ENCODE results near the gene GPC4. TPM values are rescaled to one million over a fixed set of nuclear protein-coding genes. Genes with fewer than 3 reads are reported as not detected.

Gene GPC4
- total RNA-seq, 1 donor from 2014 or later: 32.8 TPM

DNA sequence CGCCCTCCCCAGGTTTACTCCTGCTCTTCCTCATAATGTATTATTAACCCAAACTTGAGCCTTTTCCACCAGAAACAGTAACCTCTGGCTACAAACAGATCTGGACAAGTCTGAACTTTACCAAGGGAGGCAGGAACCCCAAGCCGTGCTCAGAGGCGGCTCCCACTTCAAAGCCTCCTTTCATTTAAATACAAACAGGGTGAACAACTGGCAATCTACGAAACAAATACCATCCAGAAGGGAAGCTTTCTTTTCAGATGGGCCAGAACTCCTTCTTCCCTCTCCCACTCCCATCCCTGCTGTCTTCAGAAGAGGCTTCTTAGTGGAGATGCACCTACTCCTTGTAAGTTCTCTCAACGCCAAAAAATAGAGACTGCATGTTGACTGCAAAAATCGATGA lies 2.1 kb upstream of the GPC4 start:
- H3K9me3 Mint-ChIP-seq (ENCODE audit: unreplicated experiment): peaks cover 2% of the 10 kb centered on the region
- DNase-seq: no peak
- no peaks in the 10 kb centered on the region for H3K36me3 Mint-ChIP-seq (ENCODE audit: unreplicated experiment)
- H3K27ac Mint-ChIP-seq (ENCODE audit: unreplicated experiment): no peak overlapping the region
- H3K4me1 Mint-ChIP-seq (ENCODE audit: low read depth, unreplicated experiment): peaks cover 7% of the 10 kb centered on the region
- TF ChIP-seq, protein P1, sequence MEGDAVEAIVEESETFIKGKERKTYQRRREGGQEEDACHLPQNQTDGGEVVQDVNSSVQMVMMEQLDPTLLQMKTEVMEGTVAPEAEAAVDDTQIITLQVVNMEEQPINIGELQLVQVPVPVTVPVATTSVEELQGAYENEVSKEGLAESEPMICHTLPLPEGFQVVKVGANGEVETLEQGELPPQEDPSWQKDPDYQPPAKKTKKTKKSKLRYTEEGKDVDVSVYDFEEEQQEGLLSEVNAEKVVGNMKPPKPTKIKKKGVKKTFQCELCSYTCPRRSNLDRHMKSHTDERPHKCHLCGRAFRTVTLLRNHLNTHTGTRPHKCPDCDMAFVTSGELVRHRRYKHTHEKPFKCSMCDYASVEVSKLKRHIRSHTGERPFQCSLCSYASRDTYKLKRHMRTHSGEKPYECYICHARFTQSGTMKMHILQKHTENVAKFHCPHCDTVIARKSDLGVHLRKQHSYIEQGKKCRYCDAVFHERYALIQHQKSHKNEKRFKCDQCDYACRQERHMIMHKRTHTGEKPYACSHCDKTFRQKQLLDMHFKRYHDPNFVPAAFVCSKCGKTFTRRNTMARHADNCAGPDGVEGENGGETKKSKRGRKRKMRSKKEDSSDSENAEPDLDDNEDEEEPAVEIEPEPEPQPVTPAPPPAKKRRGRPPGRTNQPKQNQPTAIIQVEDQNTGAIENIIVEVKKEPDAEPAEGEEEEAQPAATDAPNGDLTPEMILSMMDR (IDR thresholded peaks at IDR 0.05; ENCODE audit: partially characterized antibody, unreplicated experiment): no peak
- H3K4me3 Mint-ChIP-seq (ENCODE audit: unreplicated experiment): no peak overlapping the region
- peaks cover 2% of the 10 kb centered on the region for H3K27me3 Mint-ChIP-seq (ENCODE audit: unreplicated experiment)

DNA sequence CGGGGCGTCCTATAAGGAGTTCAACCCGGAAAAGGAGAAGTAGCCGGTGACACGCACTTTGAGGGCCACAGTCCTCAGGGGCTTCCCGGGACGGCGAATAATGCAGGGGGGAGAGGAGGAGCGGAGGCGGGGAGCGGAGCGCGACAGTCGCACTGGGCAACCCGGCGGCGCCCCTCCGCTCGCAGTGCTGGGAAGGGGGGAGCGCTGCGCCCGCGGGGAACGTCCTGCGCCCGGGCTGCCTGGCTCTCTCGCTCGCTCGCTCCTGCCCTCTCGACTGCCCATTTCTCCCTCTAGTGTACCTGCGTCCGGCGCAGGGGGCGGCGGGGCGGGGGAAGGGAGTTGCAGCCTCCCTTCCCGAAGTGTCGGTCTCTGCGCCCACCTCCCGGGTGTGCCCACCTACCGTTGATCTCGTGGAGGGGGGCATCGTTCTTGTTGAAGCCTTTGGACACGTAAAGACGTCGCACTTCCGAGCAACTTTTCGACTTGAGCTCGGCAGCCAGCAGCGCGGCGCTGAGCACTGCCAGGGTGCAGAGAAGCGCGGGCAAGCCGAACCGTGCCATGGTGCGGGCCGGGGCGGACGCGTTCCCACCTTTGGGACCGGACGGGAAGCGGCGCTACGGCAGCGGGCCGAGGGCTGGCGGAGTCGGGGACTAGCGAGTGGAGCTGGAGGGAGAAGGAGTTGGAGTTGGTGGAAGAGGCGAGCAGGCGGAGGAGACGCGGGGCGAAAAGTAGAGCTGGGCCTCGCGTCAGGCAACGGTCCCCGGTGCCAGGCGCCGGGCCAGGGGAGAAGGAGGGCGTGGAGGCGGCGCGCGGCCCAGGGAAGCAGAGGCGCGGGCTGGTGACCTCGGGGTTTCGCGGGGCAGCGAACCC lies 648 bp downstream of the GPC4 start:
- H3K27me3 Mint-ChIP-seq (ENCODE audit: unreplicated experiment): peaks cover 2% of the 10 kb centered on the region
- no peak overlapping the region for H3K27ac Mint-ChIP-seq (ENCODE audit: unreplicated experiment)
- H3K9me3 Mint-ChIP-seq (ENCODE audit: unreplicated experiment): peaks cover 2% of the 10 kb centered on the region
- peaks cover 7% of the 10 kb centered on the region for H3K4me1 Mint-ChIP-seq (ENCODE audit: low read depth, unreplicated experiment)
- DNase-seq: peak; percentile 23
- TF ChIP-seq, protein P1 (IDR thresholded peaks at IDR 0.05; ENCODE audit: partially characterized antibody, unreplicated experiment): no peak
- no peaks in the 10 kb centered on the region for H3K36me3 Mint-ChIP-seq (ENCODE audit: unreplicated experiment)
- H3K4me3 Mint-ChIP-seq (ENCODE audit: unreplicated experiment): peak overlapping the region; percentile 85

DNA sequence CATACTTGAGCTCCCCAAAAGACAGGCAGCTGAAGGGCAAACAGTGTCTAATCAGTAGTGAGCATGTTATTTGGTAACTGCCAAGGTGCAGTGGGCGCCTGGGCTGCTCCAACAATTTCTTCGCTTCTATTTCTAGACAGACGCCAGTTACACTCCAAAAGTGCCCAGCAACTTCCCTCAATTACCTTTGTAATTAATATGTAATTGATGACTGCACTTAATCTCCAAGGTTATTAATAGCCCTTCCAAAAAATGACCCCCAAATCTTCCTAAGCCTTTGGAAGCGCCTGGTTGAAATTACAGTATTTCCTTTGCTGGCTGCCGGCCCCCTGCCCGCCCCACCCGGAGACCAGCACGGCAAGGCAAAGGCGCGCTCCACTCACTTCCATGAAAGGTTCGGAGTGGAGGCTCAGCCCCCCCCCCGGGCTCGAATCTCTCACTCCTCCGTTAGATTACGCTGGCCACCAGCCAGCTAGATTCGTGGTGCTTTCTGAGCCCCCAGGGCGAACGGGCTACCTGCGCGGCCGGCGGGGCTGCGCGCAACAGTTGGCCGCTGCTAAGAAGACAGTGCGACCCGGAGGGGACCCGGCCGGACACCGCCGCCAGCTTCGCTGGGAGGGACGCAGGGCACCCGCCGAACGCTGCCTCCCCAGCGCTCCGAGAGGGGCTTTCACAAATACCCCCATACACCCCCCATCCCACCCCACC lies 1.9 kb downstream of the GPC4 start:
- no peaks in the 10 kb centered on the region for H3K36me3 Mint-ChIP-seq (ENCODE audit: unreplicated experiment)
- no peak overlapping the region for H3K27ac Mint-ChIP-seq (ENCODE audit: unreplicated experiment)
- peaks cover 2% of the 10 kb centered on the region for H3K27me3 Mint-ChIP-seq (ENCODE audit: unreplicated experiment)
- peaks cover 2% of the 10 kb centered on the region for H3K9me3 Mint-ChIP-seq (ENCODE audit: unreplicated experiment)
- DNase-seq: no peak
- H3K4me3 Mint-ChIP-seq (ENCODE audit: unreplicated experiment): peak overlapping the region; percentile 79
- peaks cover 6% of the 10 kb centered on the region for H3K4me1 Mint-ChIP-seq (ENCODE audit: low read depth, unreplicated experiment)
- TF ChIP-seq, protein P1 (IDR thresholded peaks at IDR 0.05; ENCODE audit: partially characterized antibody, unreplicated experiment): no peak

DNA sequence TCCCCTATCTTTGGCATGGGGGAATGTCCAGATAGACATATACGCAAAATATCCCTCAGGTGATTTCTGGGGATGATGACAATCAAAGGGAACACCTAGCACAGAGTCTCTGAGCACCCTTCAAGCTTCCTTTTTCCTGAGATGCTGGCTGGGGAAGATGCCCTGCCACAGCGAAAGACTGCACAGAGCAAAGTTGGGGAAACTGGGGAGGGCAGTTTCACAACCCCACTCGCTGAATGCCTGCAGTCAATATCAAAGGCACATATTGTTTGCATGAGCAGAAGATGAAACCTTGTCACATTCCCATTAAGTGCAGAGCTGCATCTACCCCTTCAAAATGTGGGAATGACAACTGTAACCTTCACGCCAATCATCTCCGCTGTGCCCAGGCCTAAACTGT lies 2.6 kb downstream of the GPC4 start:
- no peak overlapping the region for H3K27ac Mint-ChIP-seq (ENCODE audit: unreplicated experiment)
- peaks cover 2% of the 10 kb centered on the region for H3K27me3 Mint-ChIP-seq (ENCODE audit: unreplicated experiment)
- peaks cover 2% of the 10 kb centered on the region for H3K9me3 Mint-ChIP-seq (ENCODE audit: unreplicated experiment)
- DNase-seq: no peak
- no peaks in the 10 kb centered on the region for H3K36me3 Mint-ChIP-seq (ENCODE audit: unreplicated experiment)
- peak overlapping the region; percentile 79 for H3K4me3 Mint-ChIP-seq (ENCODE audit: unreplicated experiment)
- TF ChIP-seq, protein P1 (IDR thresholded peaks at IDR 0.05; ENCODE audit: partially characterized antibody, unreplicated experiment): no peak
- peaks cover 6% of the 10 kb centered on the region for H3K4me1 Mint-ChIP-seq (ENCODE audit: low read depth, unreplicated experiment)

DNA sequence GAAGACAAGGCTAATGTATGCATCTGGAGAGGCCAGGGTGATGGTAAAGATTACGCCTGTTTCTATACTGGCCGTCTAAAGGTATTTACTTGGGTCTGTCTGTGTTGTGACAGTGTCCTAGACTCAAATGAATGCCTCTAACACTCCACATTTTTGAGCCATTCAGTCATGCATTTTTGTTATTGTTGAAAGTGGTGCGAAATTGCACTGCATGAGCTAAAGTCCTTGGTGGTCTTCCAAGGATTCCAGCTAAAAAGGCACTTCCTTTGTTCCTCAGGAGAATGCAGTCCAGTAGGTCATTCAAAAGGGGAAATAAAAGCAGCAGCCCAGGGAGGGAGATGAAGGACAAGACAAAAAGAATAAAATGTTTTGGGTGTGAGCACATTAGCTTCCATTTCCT lies 3.0 kb downstream of the GPC4 start:
- Mint-ChIP-seq H3K9me3 (ENCODE audit: unreplicated experiment) (peaks cover 2% of the 10 kb centered on the region), H3K4me3 (ENCODE audit: unreplicated experiment) (peak overlapping the region; percentile 11), H3K27me3 (ENCODE audit: unreplicated experiment) (peaks cover 2% of the 10 kb centered on the region), H3K36me3 (ENCODE audit: unreplicated experiment) (no peaks in the 10 kb centered on the region), H3K27ac (ENCODE audit: unreplicated experiment) (no peak overlapping the region), H3K4me1 (ENCODE audit: low read depth, unreplicated experiment) (peaks cover 9% of the 10 kb centered on the region)
- DNase-seq: no peak
- TF ChIP-seq, protein P1 (IDR thresholded peaks at IDR 0.05; ENCODE audit: partially characterized antibody, unreplicated experiment): no peak
